Measurements from ENCODE around the gene ZYG11A. TPM values are rescaled to one million over a fixed set of nuclear protein-coding genes. Genes with fewer than 3 reads are reported as not detected.
A peak's percentile ranks its signal among the peaks of the same experiment; 100 is the strongest.

ZYG11A gene
- total RNA-seq, 4 donors from 2014 or later: not detected

DNA sequence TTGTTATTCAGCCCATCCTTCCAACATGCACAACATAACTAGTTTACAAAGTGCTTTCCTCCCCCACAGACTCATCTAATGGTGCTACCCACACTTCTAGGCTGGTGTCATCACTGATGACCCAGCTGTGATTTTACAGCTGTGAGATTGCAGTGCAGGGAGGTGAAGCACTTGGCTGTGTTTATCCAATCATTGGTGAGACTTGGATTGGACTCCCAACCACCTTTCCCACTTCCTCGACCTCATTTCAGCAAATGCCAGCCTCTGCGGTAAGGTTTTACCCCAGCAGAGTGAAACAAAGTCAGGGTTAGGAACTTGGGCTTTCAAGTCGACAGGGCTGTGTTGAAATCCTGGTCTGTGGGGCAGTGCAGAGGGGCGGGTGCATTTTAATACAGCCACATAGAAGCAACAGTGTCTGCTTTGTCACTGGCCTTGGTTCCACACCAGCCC is 56.9 kb downstream of the ZYG11A start:
- no peak for TF ChIP-seq POLR2AphosphoS5 (IDR thresholded peaks at IDR 0.05)
- no peak for TF ChIP-seq EP300 (IDR thresholded peaks at IDR 0.05)
- TF ChIP-seq, protein P1, sequence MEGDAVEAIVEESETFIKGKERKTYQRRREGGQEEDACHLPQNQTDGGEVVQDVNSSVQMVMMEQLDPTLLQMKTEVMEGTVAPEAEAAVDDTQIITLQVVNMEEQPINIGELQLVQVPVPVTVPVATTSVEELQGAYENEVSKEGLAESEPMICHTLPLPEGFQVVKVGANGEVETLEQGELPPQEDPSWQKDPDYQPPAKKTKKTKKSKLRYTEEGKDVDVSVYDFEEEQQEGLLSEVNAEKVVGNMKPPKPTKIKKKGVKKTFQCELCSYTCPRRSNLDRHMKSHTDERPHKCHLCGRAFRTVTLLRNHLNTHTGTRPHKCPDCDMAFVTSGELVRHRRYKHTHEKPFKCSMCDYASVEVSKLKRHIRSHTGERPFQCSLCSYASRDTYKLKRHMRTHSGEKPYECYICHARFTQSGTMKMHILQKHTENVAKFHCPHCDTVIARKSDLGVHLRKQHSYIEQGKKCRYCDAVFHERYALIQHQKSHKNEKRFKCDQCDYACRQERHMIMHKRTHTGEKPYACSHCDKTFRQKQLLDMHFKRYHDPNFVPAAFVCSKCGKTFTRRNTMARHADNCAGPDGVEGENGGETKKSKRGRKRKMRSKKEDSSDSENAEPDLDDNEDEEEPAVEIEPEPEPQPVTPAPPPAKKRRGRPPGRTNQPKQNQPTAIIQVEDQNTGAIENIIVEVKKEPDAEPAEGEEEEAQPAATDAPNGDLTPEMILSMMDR (IDR thresholded peaks at IDR 0.05): no peak
- no peak for TF ChIP-seq POLR2A (IDR thresholded peaks at IDR 0.05; ENCODE audit: low read depth)
- no peak for DNase-seq (ENCODE audit: extremely low spot score)
- peaks cover 6 to 34% (median 16%) of the 10 kb centered on the region in 4 donors for H3K36me3 ChIP-seq
- no peaks in the 10 kb centered on the region for H3K4me1 ChIP-seq
- no peak overlapping the region for H3K27ac ChIP-seq (replicated peaks in 1 of 4)
- WGBS: 39% methylated on average over 4 of the region's 4 CpGs
- H3K27me3 ChIP-seq: no peaks in the 10 kb centered on the region
- intact Hi-C loops (cut with DNase I): no loop called here
- H3K4me3 ChIP-seq: no peak overlapping the region
- no peaks in the 10 kb centered on the region for H3K9me3 ChIP-seq

DNA sequence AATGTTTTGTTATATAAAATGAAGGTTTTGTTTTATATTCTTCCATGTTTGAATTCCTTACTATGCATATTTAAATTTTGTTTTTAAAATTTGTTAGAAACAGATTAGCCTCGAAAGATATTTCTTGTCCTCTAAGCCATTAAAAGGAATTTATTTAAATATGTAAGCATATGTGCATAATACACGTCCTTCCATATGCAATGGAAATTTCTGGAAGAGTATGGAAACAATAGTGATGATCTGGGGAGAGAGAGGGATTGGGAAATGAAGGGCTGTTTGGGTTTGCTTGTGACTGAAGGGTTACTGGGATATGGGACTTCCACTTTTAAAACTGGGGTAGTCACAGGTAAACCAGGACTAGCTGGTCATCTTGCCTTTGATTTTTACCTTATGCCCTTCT is 57.8 kb downstream of the ZYG11A start:
- no peaks in the 10 kb centered on the region for H3K27me3 ChIP-seq
- intact Hi-C loops (cut with DNase I): no loop called here
- 76% methylated on average over 2 of the region's 2 CpGs for WGBS

DNA sequence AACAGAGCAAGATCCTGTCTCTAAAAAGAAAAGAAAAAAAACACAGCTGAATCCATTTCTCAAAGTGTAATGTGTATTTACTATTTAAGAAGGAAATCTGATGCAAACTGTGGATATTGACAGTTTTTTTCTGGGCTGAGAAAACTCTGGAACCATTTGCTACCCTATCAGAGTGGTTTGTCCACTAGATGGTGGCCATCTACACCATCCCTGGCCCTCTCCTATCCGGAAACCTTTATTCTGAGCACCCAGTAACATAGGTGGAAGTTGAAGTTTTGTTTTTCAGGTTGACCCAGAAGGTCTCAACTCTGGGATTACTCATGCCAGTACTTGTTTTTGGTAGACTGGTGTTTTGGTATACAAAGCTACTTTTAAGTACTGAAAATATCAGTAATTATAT is 58.8 kb downstream of the ZYG11A start:
- 56% methylated on average over 1 of the region's 1 CpG for WGBS
- TF ChIP-seq POLR2A (IDR thresholded peaks at IDR 0.05; ENCODE audit: low read depth): no peak
- TF ChIP-seq EP300 (IDR thresholded peaks at IDR 0.05): no peak
- TF ChIP-seq, protein P1 (IDR thresholded peaks at IDR 0.05): no peak
- no peak for TF ChIP-seq POLR2AphosphoS5 (IDR thresholded peaks at IDR 0.05)
- intact Hi-C loops (cut with DNase I): no loop called here
- H3K9me3 ChIP-seq: no peaks in the 10 kb centered on the region
- H3K4me1 ChIP-seq: peaks cover 2 to 16% (median 12%) of the 10 kb centered on the region in 4 donors
- no peak for DNase-seq (ENCODE audit: extremely low spot score)
- H3K36me3 ChIP-seq: peaks cover 0 to 29% (median 18%) of the 10 kb centered on the region in 4 donors
- no peaks in the 10 kb centered on the region for H3K27me3 ChIP-seq
- no peak overlapping the region for H3K27ac ChIP-seq (replicated peaks in 1 of 4)
- H3K4me3 ChIP-seq: no peak overlapping the region

More for the DNA sequence above, 57.8 kb downstream of the ZYG11A start:
- H3K36me3 ChIP-seq: peaks cover under 1 to 36% (median 21%) of the 10 kb centered on the region in 4 donors
- no peak for DNase-seq (ENCODE audit: extremely low spot score)
- no peak overlapping the region for H3K4me3 ChIP-seq
- no peak for TF ChIP-seq EP300 (IDR thresholded peaks at IDR 0.05)
- H3K4me1 ChIP-seq: peaks cover 0 to 7% (median 3%) of the 10 kb centered on the region in 4 donors
- H3K27ac ChIP-seq (replicated peaks in 1 of 4): no peak overlapping the region
- H3K9me3 ChIP-seq: no peaks in the 10 kb centered on the region

DNA sequence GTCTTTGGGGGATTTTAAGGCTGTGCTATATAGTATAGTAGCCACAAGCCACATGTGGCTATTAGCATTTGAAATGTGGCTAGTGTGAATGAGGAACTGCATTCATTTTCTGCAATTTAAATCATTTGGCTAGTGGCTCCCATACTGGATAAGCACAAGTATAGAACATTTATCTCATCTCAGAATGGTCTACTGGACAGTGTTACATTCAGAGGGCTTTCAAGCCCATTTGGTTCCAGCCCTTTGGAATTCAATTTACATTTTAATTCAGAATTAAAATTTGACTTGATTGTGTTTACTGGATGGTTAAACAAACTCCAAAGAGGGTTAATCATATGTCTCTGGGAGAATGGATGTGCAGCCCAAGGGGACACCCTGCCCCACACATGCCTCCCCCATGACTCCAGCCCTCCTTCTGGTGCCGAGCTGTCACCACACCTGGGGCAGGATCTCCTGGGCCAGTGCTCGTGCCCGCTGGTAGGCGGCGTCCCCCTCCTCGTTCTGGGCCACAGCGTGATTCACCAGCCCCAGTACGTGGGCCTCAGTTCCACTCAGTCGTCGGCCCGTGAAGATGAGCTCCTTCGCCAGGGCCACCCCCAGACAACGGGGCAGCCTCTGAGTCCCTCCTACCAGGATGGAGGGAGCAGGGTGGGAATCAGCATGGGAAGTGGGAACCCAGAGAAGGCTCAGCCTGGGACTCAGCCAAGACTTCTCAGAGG is 61.8 kb downstream of the ZYG11A start:
- no peak for TF ChIP-seq POLR2AphosphoS5 (IDR thresholded peaks at IDR 0.05)
- TF ChIP-seq POLR2A (IDR thresholded peaks at IDR 0.05; ENCODE audit: low read depth): no peak
- TF ChIP-seq, protein P1 (IDR thresholded peaks at IDR 0.05): no peak
- TF ChIP-seq EP300 (IDR thresholded peaks at IDR 0.05): no peak
- no peaks in the 10 kb centered on the region for H3K9me3 ChIP-seq
- intact Hi-C loops (cut with DNase I): no loop called here
- H3K27ac ChIP-seq (replicated peaks in 1 of 4): no peak overlapping the region
- peaks cover 4 to 22% (median 14%) of the 10 kb centered on the region in 4 donors for H3K4me1 ChIP-seq
- peaks cover 0 to 36% (median 17%) of the 10 kb centered on the region in 4 donors for H3K36me3 ChIP-seq
- no peak overlapping the region for H3K4me3 ChIP-seq
- no peaks in the 10 kb centered on the region for H3K27me3 ChIP-seq
- WGBS: 92% methylated on average over 9 of the region's 13 CpGs
- no peak for DNase-seq (ENCODE audit: extremely low spot score)

DNA sequence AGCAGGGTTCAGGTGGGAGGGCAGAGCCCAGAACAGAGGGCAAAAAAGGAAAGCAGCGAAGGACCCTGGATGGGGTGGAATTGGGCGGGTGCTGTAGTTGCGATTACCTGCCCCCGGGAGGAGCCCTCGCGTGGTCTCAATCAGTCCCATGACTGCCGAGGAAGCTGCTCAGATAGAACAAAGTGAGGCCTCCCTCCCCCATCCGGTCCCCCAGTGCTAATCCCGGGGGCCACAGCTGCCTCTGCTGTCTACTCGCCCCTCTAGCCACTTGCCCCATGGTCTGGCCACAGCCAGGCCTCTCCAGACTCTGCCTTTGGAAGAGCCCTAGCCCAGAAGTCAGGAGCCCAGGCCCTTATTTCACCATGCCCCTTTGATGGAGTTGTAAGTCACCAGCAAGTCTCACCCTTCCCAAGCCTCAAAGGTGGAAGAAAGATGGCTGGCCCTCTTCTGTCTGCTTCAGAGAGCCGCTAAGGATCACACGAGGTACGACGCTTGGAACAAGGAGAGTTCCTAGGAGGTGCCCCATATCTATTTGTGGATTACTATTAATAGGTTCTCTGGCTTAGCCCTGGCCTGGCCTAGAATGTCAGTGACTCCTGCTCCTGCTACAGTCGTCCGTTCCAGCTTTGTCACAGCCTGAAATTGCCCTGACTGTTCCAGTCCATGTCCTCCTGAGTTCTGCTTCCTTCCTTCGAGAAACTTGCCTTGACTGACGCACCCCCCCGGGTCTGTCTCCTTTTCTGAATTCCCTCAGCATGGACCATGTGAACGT is 62.6 kb downstream of the ZYG11A start:
- H3K27ac ChIP-seq (replicated peaks in 1 of 4): peak overlapping the region in 1 of 4 donors; percentile 22
- intact Hi-C loops (cut with DNase I): no loop called here
- TF ChIP-seq EP300 (IDR thresholded peaks at IDR 0.05): no peak
- TF ChIP-seq POLR2A (IDR thresholded peaks at IDR 0.05; ENCODE audit: low read depth): no peak
- TF ChIP-seq POLR2AphosphoS5 (IDR thresholded peaks at IDR 0.05): no peak
- TF ChIP-seq, protein P1 (IDR thresholded peaks at IDR 0.05): peak in 1 of 3 experiments; percentile 37

More for the DNA sequence above, 62.6 kb downstream of the ZYG11A start:
- Histone ChIP-seq H3K36me3 (peaks cover 0 to 36% (median 17%) of the 10 kb centered on the region in 4 donors), H3K9me3 (no peaks in the 10 kb centered on the region), H3K4me3 (no peak overlapping the region), H3K27me3 (no peaks in the 10 kb centered on the region), H3K4me1 (peaks cover 4 to 22% (median 14%) of the 10 kb centered on the region in 4 donors)
- WGBS: 68% methylated on average over 19 of the region's 20 CpGs
- no peak for DNase-seq (ENCODE audit: extremely low spot score)

Measured in esophagus muscularis mucosa (tissue), 4 donors.